ENCODE measurements around the gene PANK4. TPM values are rescaled to one million over a fixed set of nuclear protein-coding genes. Genes with fewer than 3 reads are reported as not detected.

PANK4 gene
- total and polyA plus RNA-seq, 2 donors = 21.6 to 27.1 TPM

- no peak overlapping the region for H3K27ac ChIP-seq (ENCODE audit: low read depth in 1 of 2, low read length in 1 of 2)
- no peaks in the 10 kb centered on the region for H3K27me3 ChIP-seq (ENCODE audit: control insufficient read depth in 2 of 2, insufficient read depth in 1 of 2, low read length in 1 of 2)
- peaks cover 9 to 49% of the 10 kb centered on the region in 2 donors for H3K36me3 ChIP-seq (ENCODE audit: control insufficient read depth in 2 of 2, insufficient read depth in 2 of 2, low read length in 1 of 2)
- no peak overlapping the region for H3K4me3 ChIP-seq (ENCODE audit: low read length in 2 of 2)
- peaks cover 9 to 18% of the 10 kb centered on the region in 2 donors for H3K4me1 ChIP-seq (ENCODE audit: control insufficient read depth in 2 of 2, insufficient read depth in 2 of 2, low read length in 2 of 2)
- no peak for DNase-seq (ENCODE audit: low read depth in 6 of 9, low spot score in 9 of 9)
- no peaks in the 10 kb centered on the region for H3K9me3 ChIP-seq (ENCODE audit: control insufficient read depth in 2 of 2, insufficient read depth in 1 of 2, low read length in 1 of 2)
- WGBS = 98% methylated on average over 15 of the region's 15 CpGs
Observed at GRCh38 chr1:2560299-2561073, 34.1 kb upstream of the PANK4 start.

DNA sequence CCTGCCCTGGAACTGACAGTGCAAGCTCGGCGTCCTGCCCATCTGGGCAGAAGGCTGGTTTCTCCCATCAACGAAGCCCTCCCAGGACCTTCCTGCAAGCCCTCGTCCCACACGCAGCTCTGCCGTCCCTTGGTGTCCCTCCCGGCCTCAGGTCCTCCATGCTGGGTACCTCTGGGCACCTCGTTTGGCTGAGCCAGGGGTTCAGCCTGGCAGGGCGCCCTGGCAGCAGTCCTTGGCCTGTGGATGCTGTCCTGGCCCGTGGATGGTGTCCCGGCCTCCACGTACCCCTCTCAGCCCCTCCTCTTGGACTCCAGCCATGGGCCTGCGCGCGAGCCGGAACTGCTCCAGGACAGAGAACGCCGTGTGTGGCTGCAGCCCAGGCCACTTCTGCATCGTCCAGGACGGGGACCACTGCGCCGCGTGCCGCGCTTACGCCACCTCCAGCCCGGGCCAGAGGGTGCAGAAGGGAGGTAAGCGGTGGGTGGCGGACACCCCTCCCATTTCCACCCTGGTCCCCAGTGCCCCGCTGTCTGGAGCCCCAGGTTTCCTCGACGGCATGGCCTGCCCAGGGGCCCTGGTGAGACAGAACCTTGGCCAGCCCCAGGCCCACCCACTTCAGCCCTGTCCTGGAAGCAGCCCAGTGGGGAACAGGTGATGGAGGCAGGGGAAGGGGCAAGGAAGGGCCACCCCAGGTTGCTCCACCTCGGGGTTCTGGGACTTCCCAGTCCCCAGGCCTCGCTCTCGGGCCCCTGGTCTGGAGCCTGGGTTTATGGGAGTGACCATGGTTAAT, 33.3 kb upstream of the PANK4 start:
- WGBS = 95% methylated on average over 35 of the region's 35 CpGs
- Histone ChIP-seq H3K36me3 (ENCODE audit: control insufficient read depth in 2 of 2, insufficient read depth in 2 of 2, low read length in 1 of 2) (peaks cover 9 to 49% of the 10 kb centered on the region in 2 donors), H3K4me1 (ENCODE audit: control insufficient read depth in 2 of 2, insufficient read depth in 2 of 2, low read length in 2 of 2) (peaks cover 10 to 26% of the 10 kb centered on the region in 2 donors), H3K4me3 (ENCODE audit: low read length in 2 of 2) (no peak overlapping the region), H3K27me3 (ENCODE audit: control insufficient read depth in 2 of 2, insufficient read depth in 1 of 2, low read length in 1 of 2) (no peaks in the 10 kb centered on the region), H3K9me3 (ENCODE audit: control insufficient read depth in 2 of 2, insufficient read depth in 1 of 2, low read length in 1 of 2) (no peaks in the 10 kb centered on the region), H3K27ac (ENCODE audit: low read depth in 1 of 2, low read length in 1 of 2) (no peak overlapping the region)
- DNase-seq (ENCODE audit: low read depth in 6 of 9, low spot score in 9 of 9) = no peak

DNA sequence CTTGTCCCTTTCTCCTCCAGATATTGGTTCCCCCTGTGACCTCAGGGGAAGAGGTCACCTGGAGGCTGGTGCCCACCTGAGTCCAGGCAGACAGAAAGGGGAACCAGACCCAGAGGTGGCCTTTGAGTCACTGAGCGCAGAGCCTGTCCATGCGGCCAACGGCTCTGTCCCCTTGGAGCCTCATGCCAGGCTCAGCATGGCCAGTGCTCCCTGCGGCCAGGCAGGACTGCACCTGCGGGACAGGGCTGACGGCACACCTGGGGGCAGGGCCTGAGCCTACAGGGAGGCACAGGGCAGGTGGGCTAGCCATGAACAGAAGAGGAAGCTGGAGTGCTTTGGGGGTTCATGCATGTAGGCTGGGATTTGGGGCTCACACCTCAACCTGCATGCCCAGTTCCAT, 32.5 kb upstream of the PANK4 start:
- Histone ChIP-seq H3K27ac (ENCODE audit: low read depth in 1 of 2, low read length in 1 of 2) (no peak overlapping the region), H3K9me3 (ENCODE audit: control insufficient read depth in 2 of 2, insufficient read depth in 1 of 2, low read length in 1 of 2) (no peaks in the 10 kb centered on the region), H3K4me1 (ENCODE audit: control insufficient read depth in 2 of 2, insufficient read depth in 2 of 2, low read length in 2 of 2) (peaks cover 12 to 34% of the 10 kb centered on the region in 2 donors), H3K36me3 (ENCODE audit: control insufficient read depth in 2 of 2, insufficient read depth in 2 of 2, low read length in 1 of 2) (peaks cover 9 to 49% of the 10 kb centered on the region in 2 donors), H3K4me3 (ENCODE audit: low read length in 2 of 2) (no peak overlapping the region), H3K27me3 (ENCODE audit: control insufficient read depth in 2 of 2, insufficient read depth in 1 of 2, low read length in 1 of 2) (no peaks in the 10 kb centered on the region)
- 96% methylated on average over 6 of the region's 6 CpGs for WGBS
- no peak for DNase-seq (ENCODE audit: low read depth in 6 of 9, low spot score in 9 of 9)

GRCh38 chr1:2558420-2558819, 32.0 kb upstream of the PANK4 start:
- H3K36me3 ChIP-seq (ENCODE audit: control insufficient read depth in 2 of 2, insufficient read depth in 2 of 2, low read length in 1 of 2) = peaks cover 7 to 47% of the 10 kb centered on the region in 2 donors
- peaks cover 12 to 34% of the 10 kb centered on the region in 2 donors for H3K4me1 ChIP-seq (ENCODE audit: control insufficient read depth in 2 of 2, insufficient read depth in 2 of 2, low read length in 2 of 2)
- 98% methylated on average over 12 of the region's 12 CpGs for WGBS
- no peaks in the 10 kb centered on the region for H3K27me3 ChIP-seq (ENCODE audit: control insufficient read depth in 2 of 2, insufficient read depth in 1 of 2, low read length in 1 of 2)
- no peaks in the 10 kb centered on the region for H3K9me3 ChIP-seq (ENCODE audit: control insufficient read depth in 2 of 2, insufficient read depth in 1 of 2, low read length in 1 of 2)
- H3K4me3 ChIP-seq (ENCODE audit: low read length in 2 of 2) = no peak overlapping the region
- no peak overlapping the region for H3K27ac ChIP-seq (ENCODE audit: low read depth in 1 of 2, low read length in 1 of 2)
- DNase-seq (ENCODE audit: low read depth in 6 of 9, low spot score in 9 of 9) = no peak

DNA sequence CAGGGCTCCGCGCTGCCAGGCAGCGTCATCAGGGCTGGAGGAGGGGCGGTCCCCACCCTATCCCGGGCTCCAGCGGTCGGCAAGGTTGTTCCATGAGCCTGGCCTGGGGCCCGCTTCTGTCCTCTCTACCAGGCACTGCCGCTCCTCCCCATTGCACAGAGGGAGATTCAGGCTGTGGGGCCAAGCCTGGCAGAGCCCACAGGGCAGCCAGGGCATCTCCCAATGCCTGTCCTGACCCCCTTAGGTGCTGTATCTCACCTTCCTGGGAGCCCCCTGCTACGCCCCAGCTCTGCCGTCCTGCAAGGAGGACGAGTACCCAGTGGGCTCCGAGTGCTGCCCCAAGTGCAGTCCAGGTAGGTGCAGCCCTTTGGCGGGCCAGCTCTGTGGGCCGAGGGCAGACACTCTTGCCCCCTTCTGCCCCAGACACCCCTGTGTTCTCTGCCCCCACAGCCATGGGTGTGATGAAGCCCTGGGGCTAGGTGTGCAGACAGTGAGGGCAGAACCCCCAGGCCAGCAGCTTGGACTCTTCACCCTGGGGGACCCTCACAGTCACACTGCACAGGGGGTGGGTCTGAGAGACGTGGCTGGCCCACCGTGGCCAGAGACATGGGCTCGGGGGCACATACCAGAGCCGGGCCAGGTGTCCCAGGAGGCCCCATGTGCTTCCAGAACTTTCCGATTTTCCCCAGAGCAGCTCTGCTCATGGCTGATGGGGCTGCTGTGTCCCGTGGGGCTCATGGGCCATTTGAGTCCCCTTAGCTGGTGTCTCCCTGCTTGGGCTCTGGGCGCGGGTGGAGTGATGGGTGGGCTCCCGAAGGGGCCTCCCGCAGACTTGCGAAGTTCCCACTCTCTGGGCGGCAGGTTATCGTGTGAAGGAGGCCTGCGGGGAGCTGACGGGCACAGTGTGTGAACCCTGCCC, 31.3 kb upstream of the PANK4 start:
- Histone ChIP-seq H3K4me3 (ENCODE audit: low read length in 2 of 2) (peak overlapping the region; percentile 71 to 86), H3K9me3 (ENCODE audit: control insufficient read depth in 2 of 2, insufficient read depth in 1 of 2, low read length in 1 of 2) (no peaks in the 10 kb centered on the region), H3K4me1 (ENCODE audit: control insufficient read depth in 2 of 2, insufficient read depth in 2 of 2, low read length in 2 of 2) (peaks cover 12 to 34% of the 10 kb centered on the region in 2 donors), H3K27ac (ENCODE audit: low read depth in 1 of 2, low read length in 1 of 2) (peak overlapping the region in 1 of 2 donors; percentile 48), H3K36me3 (ENCODE audit: control insufficient read depth in 2 of 2, insufficient read depth in 2 of 2, low read length in 1 of 2) (peaks cover 5 to 43% of the 10 kb centered on the region in 2 donors), H3K27me3 (ENCODE audit: control insufficient read depth in 2 of 2, insufficient read depth in 1 of 2, low read length in 1 of 2) (no peaks in the 10 kb centered on the region)
- WGBS = 93% methylated on average over 30 of the region's 30 CpGs
- no peak for DNase-seq (ENCODE audit: low read depth in 6 of 9, low spot score in 9 of 9)

DNA sequence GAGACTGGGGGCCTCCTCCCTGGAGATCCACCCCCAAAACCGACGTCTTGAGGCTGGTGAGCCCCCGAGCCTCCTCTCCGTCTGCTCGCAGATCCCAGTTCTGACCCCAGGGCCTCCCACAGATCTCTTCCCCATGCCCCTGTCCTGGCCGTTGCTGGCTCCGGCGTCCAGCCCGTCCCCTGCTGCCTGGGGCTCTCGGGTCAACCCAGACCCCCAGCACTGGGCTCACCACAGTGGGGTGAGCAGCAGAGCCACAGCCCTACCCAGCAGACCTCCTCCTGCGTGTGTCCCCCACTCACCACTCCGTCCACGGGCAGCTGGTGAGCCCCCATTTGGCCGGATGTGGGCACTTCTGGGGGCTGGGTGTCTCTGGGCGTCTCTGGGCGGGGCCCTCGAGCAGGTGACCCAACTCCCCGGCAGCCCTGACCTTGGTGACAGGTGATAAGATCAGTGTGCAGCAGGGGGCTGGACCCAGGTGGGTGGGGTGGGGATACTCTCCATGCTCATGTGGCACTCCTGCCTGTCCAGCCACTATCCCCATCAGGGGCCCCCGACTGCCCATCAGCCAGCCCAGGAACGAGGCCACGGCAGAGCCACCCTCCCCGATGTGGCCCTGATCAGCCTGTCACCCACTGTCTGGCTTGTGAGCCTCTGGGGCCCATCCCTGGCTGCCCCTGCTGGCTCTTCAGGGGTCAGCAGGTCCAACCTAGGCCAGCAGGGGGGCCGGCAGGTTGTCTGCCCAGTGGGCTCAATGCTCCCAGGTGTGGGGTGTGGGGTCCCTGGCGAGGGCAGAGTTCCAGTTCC, 30.5 kb upstream of the PANK4 start:
- peak overlapping the region; percentile 93 to 97 for H3K27ac ChIP-seq (ENCODE audit: low read depth in 1 of 2, low read length in 1 of 2)
- WGBS = 11% methylated on average over 24 of the region's 24 CpGs
- peak in 2 of 9 donors; percentile 31 to 57 for DNase-seq (ENCODE audit: low read depth in 6 of 9, low spot score in 9 of 9)
- peak overlapping the region; percentile 71 to 86 for H3K4me3 ChIP-seq (ENCODE audit: low read length in 2 of 2)
- no peaks in the 10 kb centered on the region for H3K27me3 ChIP-seq (ENCODE audit: control insufficient read depth in 2 of 2, insufficient read depth in 1 of 2, low read length in 1 of 2)
- no peaks in the 10 kb centered on the region for H3K9me3 ChIP-seq (ENCODE audit: control insufficient read depth in 2 of 2, insufficient read depth in 1 of 2, low read length in 1 of 2)
- H3K4me1 ChIP-seq (ENCODE audit: control insufficient read depth in 2 of 2, insufficient read depth in 2 of 2, low read length in 2 of 2) = peaks cover 12 to 34% of the 10 kb centered on the region in 2 donors
- H3K36me3 ChIP-seq (ENCODE audit: control insufficient read depth in 2 of 2, insufficient read depth in 2 of 2, low read length in 1 of 2) = peaks cover under 1 to 36% of the 10 kb centered on the region in 2 donors

DNA sequence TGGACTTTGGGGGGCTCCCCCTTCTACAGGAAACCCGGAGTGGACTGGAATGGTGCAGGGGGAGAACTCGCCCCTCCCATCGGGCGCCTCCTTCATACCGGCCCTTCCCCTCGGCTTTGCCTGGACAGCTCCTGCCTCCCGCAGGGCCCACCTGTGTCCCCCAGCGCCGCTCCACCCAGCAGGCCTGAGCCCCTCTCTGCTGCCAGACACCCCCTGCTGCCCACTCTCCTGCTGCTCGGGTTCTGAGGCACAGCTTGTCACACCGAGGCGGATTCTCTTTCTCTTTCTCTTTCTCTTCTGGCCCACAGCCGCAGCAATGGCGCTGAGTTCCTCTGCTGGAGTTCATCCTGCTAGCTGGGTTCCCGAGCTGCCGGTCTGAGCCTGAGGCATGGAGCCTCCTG, 29.9 kb upstream of the PANK4 start, which contains the start of gene TNFRSF14:
TSS of gene TNFRSF14 (plus strand) at position 95 of the 401 bp plus-strand sequence. CDS start at position 389, 294 bp downstream.
- H3K4me1 ChIP-seq (ENCODE audit: control insufficient read depth in 2 of 2, insufficient read depth in 2 of 2, low read length in 2 of 2) = peaks cover 12 to 34% of the 10 kb centered on the region in 2 donors
- H3K27me3 ChIP-seq (ENCODE audit: control insufficient read depth in 2 of 2, insufficient read depth in 1 of 2, low read length in 1 of 2) = no peaks in the 10 kb centered on the region
- no peaks in the 10 kb centered on the region for H3K9me3 ChIP-seq (ENCODE audit: control insufficient read depth in 2 of 2, insufficient read depth in 1 of 2, low read length in 1 of 2)
- DNase-seq (ENCODE audit: low read depth in 6 of 9, low spot score in 9 of 9) = peak in 6 of 9 donors; percentile 50 to 90 (median 70)
- peak within 1 kb of the TSS; percentile 93 to 97 for H3K27ac ChIP-seq (ENCODE audit: low read depth in 1 of 2, low read length in 1 of 2)
- peak within 1 kb of the TSS; percentile 71 to 86 for H3K4me3 ChIP-seq (ENCODE audit: low read length in 2 of 2)
- H3K36me3 ChIP-seq (ENCODE audit: control insufficient read depth in 2 of 2, insufficient read depth in 2 of 2, low read length in 1 of 2) = peaks cover 0 to 33% of the 10 kb centered on the region in 2 donors
- under 1% methylated on average over 16 of the region's 16 CpGs for WGBS

Measured in thymus (tissue), 11 donors.